HUES64 (cell line): ENCODE measurements around the gene MAFF.

Source experiments
- H3K27ac ChIP-seq: 2 replicates; pipeline ENCODE4 v1.7.0; 2013; ENCODE audit warnings: low read depth, low read length, inconsistent platforms
- H3K27me3 ChIP-seq: 2 replicates; pipeline ENCODE4 v1.6.1; 2013; ENCODE audit warnings: mild to moderate bottlenecking, low read length; ENCODE audit not compliant: insufficient read depth
- H3K36me3 ChIP-seq: 2 replicates; pipeline ENCODE4 v1.6.1; 2013; ENCODE audit warnings: mild to moderate bottlenecking, low read length; ENCODE audit not compliant: insufficient read depth
- H3K4me1 ChIP-seq: 2 replicates; pipeline ENCODE4 v1.6.1; 2013; ENCODE audit warnings: mild to moderate bottlenecking, low read length, moderate library complexity; ENCODE audit not compliant: insufficient read depth
- H3K4me3 ChIP-seq: 2 replicates; pipeline ENCODE4 v1.5.1; 2013; ENCODE audit warnings: mild to moderate bottlenecking, low read length, moderate library complexity
- H3K9ac ChIP-seq: 2 replicates; pipeline ENCODE4 v1.6.1; 2013; ENCODE audit warnings: mild to moderate bottlenecking, low read depth, low read length
- H3K9me3 ChIP-seq: 2 replicates; pipeline ENCODE4 v1.6.1; 2013; ENCODE audit warnings: low read depth, low read length; ENCODE audit not compliant: insufficient read depth
- WGBS: fragments of 150-250, 120-280 bp; methylation state at CpG from one replicate; pipeline ENCODE4 v1.1.7; 2013; ENCODE audit warnings: missing lambda C conversion rate; 5-methylcytosine and 5-hydroxymethylcytosine counted together

The MAFF gene

GRCh38 chr22:38192475-38192863 lies 9.3 kb upstream of the MAFF start:
- no peaks in the 10 kb centered on the region for H3K36me3 ChIP-seq
- H3K9me3 ChIP-seq, result no peaks in the 10 kb centered on the region
- 91% methylated on average over 3 of the region's 3 CpGs for WGBS
- H3K9ac ChIP-seq, result no peak overlapping the region
- no peak overlapping the region for H3K4me3 ChIP-seq
- H3K4me1 ChIP-seq, result no peaks in the 10 kb centered on the region
- no peaks in the 10 kb centered on the region; the same call in 1 of the 2 replicates for H3K27me3 ChIP-seq
- H3K27ac ChIP-seq, result no peak overlapping the region

- H3K9ac ChIP-seq, result no peak overlapping the region
- H3K27me3 ChIP-seq, result no peaks in the 10 kb centered on the region; the same call in 1 of the 2 replicates
- 90% methylated on average over 6 of the region's 6 CpGs for WGBS
- H3K4me1 ChIP-seq, result no peaks in the 10 kb centered on the region
- H3K9me3 ChIP-seq, result no peaks in the 10 kb centered on the region
- no peak overlapping the region for H3K27ac ChIP-seq
- H3K4me3 ChIP-seq, result no peak overlapping the region
- H3K36me3 ChIP-seq, result no peaks in the 10 kb centered on the region
These were observed 8.2 kb upstream of the MAFF start for GRCh38 chr22:38193580-38193979.

- WGBS, result 79% methylated on average over 19 of the region's 19 CpGs
- Histone ChIP-seq H3K27me3 (peaks cover 9% of the 10 kb centered on the region), H3K9me3 (no peaks in the 10 kb centered on the region), H3K4me3 (no peak overlapping the region), H3K9ac (no peak overlapping the region), H3K27ac (no peak overlapping the region), H3K36me3 (no peaks in the 10 kb centered on the region), H3K4me1 (0 out of 2 replicates have a peak, but pooled peaks cover 4% of the 10 kb centered on the region)
These were observed 4.9 kb upstream of the MAFF start for GRCh38 chr22:38196791-38197419.

GRCh38 chr22:38199826-38200559 lies 1.8 kb upstream of the MAFF start:
- Histone ChIP-seq H3K4me1 (peaks cover 8% of the 10 kb centered on the region; the same call in 1 of the 2 replicates), H3K9ac (no peak overlapping the region), H3K9me3 (no peaks in the 10 kb centered on the region), H3K4me3 (no peak overlapping the region), H3K27ac (no peak overlapping the region), H3K36me3 (no peaks in the 10 kb centered on the region), H3K27me3 (peaks cover 22% of the 10 kb centered on the region)
- WGBS, result 85% methylated on average over 10 of the region's 10 CpGs

- Histone ChIP-seq H3K27me3 (peaks cover 22% of the 10 kb centered on the region), H3K27ac (no peak overlapping the region), H3K36me3 (no peaks in the 10 kb centered on the region), H3K4me3 (peak overlapping the region; percentile 76), H3K4me1 (peaks cover 8% of the 10 kb centered on the region; the same call in 1 of the 2 replicates), H3K9me3 (no peaks in the 10 kb centered on the region), H3K9ac (peak overlapping the region; percentile 38; the same call in 1 of the 2 replicates)
- WGBS, result 21% methylated on average over 8 of the region's 8 CpGs
These were observed 453 bp upstream of the MAFF start for GRCh38 chr22:38201371-38201710.

GRCh38 chr22:38202437-38203089 lies 769 bp downstream of the MAFF start:
- Histone ChIP-seq H3K4me1 (peaks cover 8% of the 10 kb centered on the region; the same call in 1 of the 2 replicates), H3K36me3 (no peaks in the 10 kb centered on the region), H3K27me3 (peaks cover 22% of the 10 kb centered on the region), H3K27ac (peak overlapping the region; percentile 93), H3K9ac (peak overlapping the region; percentile 80), H3K9me3 (no peaks in the 10 kb centered on the region), H3K4me3 (peak overlapping the region; percentile 76)
- under 1% methylated on average over 74 of the region's 74 CpGs for WGBS

- Histone ChIP-seq H3K9ac (peak overlapping the region; percentile 80), H3K4me3 (peak overlapping the region; percentile 76), H3K36me3 (no peaks in the 10 kb centered on the region), H3K27me3 (peaks cover 22% of the 10 kb centered on the region), H3K4me1 (peaks cover 8% of the 10 kb centered on the region; the same call in 1 of the 2 replicates), H3K9me3 (no peaks in the 10 kb centered on the region), H3K27ac (no peak overlapping the region; the same call in 1 of the 2 replicates)
- WGBS, result 7% methylated on average over 13 of the region's 19 CpGs
These were observed 1.5 kb downstream of the MAFF start for GRCh38 chr22:38203090-38203810.

GRCh38 chr22:38203855-38204514 lies 2.2 kb downstream of the MAFF start:
- Histone ChIP-seq H3K9me3 (no peaks in the 10 kb centered on the region), H3K27me3 (peaks cover 22% of the 10 kb centered on the region), H3K36me3 (no peaks in the 10 kb centered on the region), H3K9ac (no peak overlapping the region), H3K27ac (no peak overlapping the region), H3K4me3 (peak overlapping the region; percentile 76), H3K4me1 (peaks cover 8% of the 10 kb centered on the region; the same call in 1 of the 2 replicates)
- 91% methylated on average over 3 of the region's 3 CpGs for WGBS

GRCh38 chr22:38204784-38205183 lies 3.0 kb downstream of the MAFF start:
- no peak overlapping the region for H3K9ac ChIP-seq
- H3K9me3 ChIP-seq, result no peaks in the 10 kb centered on the region
- H3K36me3 ChIP-seq, result no peaks in the 10 kb centered on the region
- H3K4me3 ChIP-seq, result no peak overlapping the region
- H3K27me3 ChIP-seq, result peaks cover 22% of the 10 kb centered on the region
- H3K27ac ChIP-seq, result no peak overlapping the region
- WGBS, result 90% methylated on average over 7 of the region's 7 CpGs
- H3K4me1 ChIP-seq, result peaks cover 8% of the 10 kb centered on the region; the same call in 1 of the 2 replicates

- no peak overlapping the region for H3K27ac ChIP-seq
- peaks cover 8% of the 10 kb centered on the region; the same call in 1 of the 2 replicates for H3K4me1 ChIP-seq
- 88% methylated on average over 15 of the region's 15 CpGs for WGBS
- no peaks in the 10 kb centered on the region for H3K9me3 ChIP-seq
- H3K4me3 ChIP-seq, result no peak overlapping the region
- peaks cover 22% of the 10 kb centered on the region for H3K27me3 ChIP-seq
- no peaks in the 10 kb centered on the region for H3K36me3 ChIP-seq
- H3K9ac ChIP-seq, result no peak overlapping the region
These were observed 3.7 kb downstream of the MAFF start for GRCh38 chr22:38205261-38206128.
